Measurements from ENCODE around the gene CDKN2D. TPM values are rescaled to one million over a fixed set of nuclear protein-coding genes. Genes with fewer than 3 reads are reported as not detected.
A peak's percentile ranks its signal among the peaks of the same experiment; 100 is the strongest.

Gene CDKN2D
- total RNA-seq, 1 experiment from 2014 or later, result 13.8 TPM

DNA sequence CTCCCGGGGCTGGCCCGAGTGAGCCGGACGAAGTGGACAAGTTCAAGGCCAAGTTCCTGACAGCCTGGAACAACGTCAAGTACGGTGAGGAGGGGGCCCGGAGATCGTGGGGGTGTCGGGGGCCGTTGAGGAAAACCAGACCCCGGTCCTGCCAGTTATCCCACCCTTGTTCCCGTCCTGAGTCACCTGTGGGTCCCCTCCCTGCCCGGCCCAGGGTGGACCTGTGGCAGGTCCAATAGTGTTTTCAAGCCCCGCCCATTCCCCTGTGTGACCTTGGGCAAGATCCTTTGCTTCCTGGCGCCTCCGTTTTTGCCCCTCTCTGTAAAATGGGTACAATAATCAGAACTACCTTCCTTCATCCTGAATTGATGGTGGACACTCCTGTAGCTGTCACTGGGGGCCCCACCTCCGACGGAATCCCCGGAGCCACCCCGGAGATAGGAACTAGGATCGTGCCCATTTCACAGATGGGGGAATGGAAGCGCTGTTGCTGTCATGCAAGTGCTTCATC, 24.5 kb downstream of the CDKN2D start:
- ATAC-seq, result peak; percentile 44
- Histone ChIP-seq H3K9ac (ENCODE audit: low read length) (peak overlapping the region; percentile 92), H3K4me1 (ENCODE audit: control insufficient read depth in 1 of 2, insufficient read depth in 2 of 2, low read length in 2 of 2) (peaks cover 10 to 24% of the 10 kb centered on the region in 2 experiments; a peak in 3 of 4 replicates), H3K36me3 (ENCODE audit: control insufficient read depth in 1 of 2, insufficient read depth in 2 of 2, low read length in 2 of 2) (peaks cover 3% of the 10 kb centered on the region in 2 experiments; a peak in 1 of 4 replicates), H3K4me3 (replicated peaks in 1 of 2; ENCODE audit: low read depth in 1 of 2, low read length in 2 of 2) (peak overlapping the region; percentile 92 to 93), H4K20me1 (ENCODE audit: insufficient read depth) (no peaks in the 10 kb centered on the region), H2AFZ (ENCODE audit: low read depth, low read length, poor library complexity, severe bottlenecking) (no peak overlapping the region), H3K27me3 (ENCODE audit: insufficient read depth, low read length) (no peaks in the 10 kb centered on the region), H3K4me2 (ENCODE audit: low read length) (peak overlapping the region; percentile 97), H3K9me3 (ENCODE audit: control insufficient read depth in 1 of 2, insufficient read depth in 1 of 2, low read depth in 1 of 2, low read length in 2 of 2) (no peaks in the 10 kb centered on the region), H3K9me2 (ENCODE audit: insufficient read depth) (no peaks in the 10 kb centered on the region), H3K79me2 (ENCODE audit: insufficient read depth, low read length) (peaks cover 24% of the 10 kb centered on the region), H3K27ac (ENCODE audit: low read depth, low read length) (peak overlapping the region; percentile 91)
- CTCF ChIA-PET, result no interaction called here
- no peak for DNase-seq (ENCODE audit: low read depth, low spot score)
- RAD21 ChIA-PET (ENCODE audit: low non-redundant PET in 1 of 2, low total read pairs in 2 of 2, uncharacterized antibody in 2 of 2, unreplicated experiment in 2 of 2), result no interaction called here
- TF ChIP-seq CEBPB (IDR thresholded peaks at IDR 0.05; ENCODE audit: low read depth), result no peak
- TF ChIP-seq SP1 (IDR thresholded peaks at IDR 0.05; ENCODE audit: low read depth), result no peak
- no peak for TF ChIP-seq EZH2phosphoT487 (IDR thresholded peaks at IDR 0.05; ENCODE audit: borderline replicate concordance)
- TF ChIP-seq POLR2AphosphoS5 (IDR thresholded peaks at IDR 0.05; ENCODE audit: low read depth, low read length), result no peak
- TF ChIP-seq, protein P1, sequence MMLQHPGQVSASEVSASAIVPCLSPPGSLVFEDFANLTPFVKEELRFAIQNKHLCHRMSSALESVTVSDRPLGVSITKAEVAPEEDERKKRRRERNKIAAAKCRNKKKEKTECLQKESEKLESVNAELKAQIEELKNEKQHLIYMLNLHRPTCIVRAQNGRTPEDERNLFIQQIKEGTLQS (IDR thresholded peaks at IDR 0.05), result no peak
- no peak for TF ChIP-seq ZBTB33 (IDR thresholded peaks at IDR 0.05; ENCODE audit: extremely low read depth, insufficient replicate concordance, low read length)
- TF ChIP-seq REST (IDR thresholded peaks at IDR 0.05; ENCODE audit: low read depth), result no peak
- TF ChIP-seq TCF7L2 (IDR thresholded peaks at IDR 0.05; ENCODE audit: borderline replicate concordance, extremely low read depth, insufficient read depth, insufficient read length), result no peak
- TF ChIP-seq, protein P2, sequence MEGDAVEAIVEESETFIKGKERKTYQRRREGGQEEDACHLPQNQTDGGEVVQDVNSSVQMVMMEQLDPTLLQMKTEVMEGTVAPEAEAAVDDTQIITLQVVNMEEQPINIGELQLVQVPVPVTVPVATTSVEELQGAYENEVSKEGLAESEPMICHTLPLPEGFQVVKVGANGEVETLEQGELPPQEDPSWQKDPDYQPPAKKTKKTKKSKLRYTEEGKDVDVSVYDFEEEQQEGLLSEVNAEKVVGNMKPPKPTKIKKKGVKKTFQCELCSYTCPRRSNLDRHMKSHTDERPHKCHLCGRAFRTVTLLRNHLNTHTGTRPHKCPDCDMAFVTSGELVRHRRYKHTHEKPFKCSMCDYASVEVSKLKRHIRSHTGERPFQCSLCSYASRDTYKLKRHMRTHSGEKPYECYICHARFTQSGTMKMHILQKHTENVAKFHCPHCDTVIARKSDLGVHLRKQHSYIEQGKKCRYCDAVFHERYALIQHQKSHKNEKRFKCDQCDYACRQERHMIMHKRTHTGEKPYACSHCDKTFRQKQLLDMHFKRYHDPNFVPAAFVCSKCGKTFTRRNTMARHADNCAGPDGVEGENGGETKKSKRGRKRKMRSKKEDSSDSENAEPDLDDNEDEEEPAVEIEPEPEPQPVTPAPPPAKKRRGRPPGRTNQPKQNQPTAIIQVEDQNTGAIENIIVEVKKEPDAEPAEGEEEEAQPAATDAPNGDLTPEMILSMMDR (IDR thresholded peaks at IDR 0.05 in 2 of 3, conservative IDR thresholded peaks at IDR 0.05 in 1 of 3; ENCODE audit: borderline replicate concordance in 1 of 3, insufficient read depth in 1 of 3, low read depth in 2 of 3, low read length in 2 of 3), result no peak
- TF ChIP-seq ZNF274 (IDR thresholded peaks at IDR 0.05; ENCODE audit: low read depth, low read length), result no peak
- TF ChIP-seq RAD21 (IDR thresholded peaks at IDR 0.05; ENCODE audit: low read depth), result no peak
- no peak for TF ChIP-seq ELF1 (IDR thresholded peaks at IDR 0.05; ENCODE audit: borderline replicate concordance, low read depth)
- TF ChIP-seq POLR2A (IDR thresholded peaks at IDR 0.05; ENCODE audit: borderline replicate concordance, extremely low read depth, insufficient read depth, insufficient read length), result no peak
- TF ChIP-seq EGR1 (IDR thresholded peaks at IDR 0.05; ENCODE audit: low read depth), result no peak
- TF ChIP-seq EZH2 (IDR thresholded peaks at IDR 0.05), result no peak
- no peak for TF ChIP-seq FOSL1 (IDR thresholded peaks at IDR 0.05; ENCODE audit: low read depth)
- POLR2A ChIA-PET, result no interaction called here
- intact Hi-C loops (cut with micrococcal nuclease), result loop anchor here (2.0 to 5.0 kb wide), 2 partner anchors 25 to 37 kb away; partner anchors contain the start of gene CDKN2D
- BruUV-seq (replicated peaks), result no TSS peak

Data from HCT116 (cell line).